ENCODE results near the gene TBC1D17. TPM values are rescaled to one million over a fixed set of nuclear protein-coding genes. Genes with fewer than 3 reads are reported as not detected.

TBC1D17 gene
- polyA plus RNA-seq, 3 donors: 3.1 to 48.2 (median 4.5) TPM

DNA sequence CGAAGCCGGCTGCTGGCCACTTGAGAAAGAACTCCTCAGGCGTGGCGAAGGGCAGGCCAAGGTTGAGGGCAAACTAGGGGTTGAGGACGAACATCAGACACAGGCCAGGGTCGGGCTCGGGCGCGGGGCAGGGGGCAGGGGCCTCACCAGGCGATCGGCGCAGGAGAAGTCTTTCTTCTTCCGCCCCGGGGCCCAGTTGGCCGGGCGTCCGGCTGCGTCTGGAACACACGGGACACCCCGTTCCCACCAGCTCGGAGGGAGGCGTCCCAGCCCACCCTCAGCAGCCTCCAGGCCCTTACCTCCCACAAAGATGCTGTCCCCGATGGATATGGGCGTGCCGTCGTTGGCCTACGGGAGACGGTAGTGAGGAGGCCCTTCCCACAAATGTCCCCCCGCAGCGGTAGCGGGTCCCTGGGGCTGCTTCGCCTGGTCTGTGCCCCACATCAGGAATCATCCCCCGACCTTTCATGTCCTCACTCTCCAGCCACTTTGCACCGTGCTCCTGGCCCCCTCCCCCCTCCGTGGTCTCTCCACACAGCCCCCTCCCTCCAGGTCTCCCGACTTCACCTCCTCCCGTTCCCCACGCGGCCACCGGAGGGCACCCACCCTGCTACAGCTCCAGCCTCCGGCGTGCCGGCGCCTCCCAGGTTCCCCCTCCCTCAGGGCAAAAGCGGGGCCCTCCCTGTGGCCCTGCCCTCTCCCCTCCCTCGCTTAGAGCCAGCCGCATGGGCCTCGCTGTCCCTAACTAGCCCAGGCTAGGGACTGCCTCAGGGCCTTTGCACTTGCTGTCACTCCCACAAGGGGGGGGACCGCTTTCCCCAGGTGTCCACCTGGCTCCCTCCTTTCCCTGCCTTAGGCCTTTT lies 14.9 kb upstream of the TBC1D17 start:
- Mint-ChIP-seq H3K27me3 (ENCODE audit: low read depth in 3 of 3) (no peaks in the 10 kb centered on the region), H3K4me1 (peaks cover 30% of the 10 kb centered on the region), H3K9me3 (no peaks in the 10 kb centered on the region), H3K36me3 (peaks cover 45 to 74% of the 10 kb centered on the region in 2 donors), H3K27ac (peak overlapping the region in 2 of 7 donors; percentile 37 to 77), H3K4me3 (no peak overlapping the region)
- TF ChIP-seq, protein P1, sequence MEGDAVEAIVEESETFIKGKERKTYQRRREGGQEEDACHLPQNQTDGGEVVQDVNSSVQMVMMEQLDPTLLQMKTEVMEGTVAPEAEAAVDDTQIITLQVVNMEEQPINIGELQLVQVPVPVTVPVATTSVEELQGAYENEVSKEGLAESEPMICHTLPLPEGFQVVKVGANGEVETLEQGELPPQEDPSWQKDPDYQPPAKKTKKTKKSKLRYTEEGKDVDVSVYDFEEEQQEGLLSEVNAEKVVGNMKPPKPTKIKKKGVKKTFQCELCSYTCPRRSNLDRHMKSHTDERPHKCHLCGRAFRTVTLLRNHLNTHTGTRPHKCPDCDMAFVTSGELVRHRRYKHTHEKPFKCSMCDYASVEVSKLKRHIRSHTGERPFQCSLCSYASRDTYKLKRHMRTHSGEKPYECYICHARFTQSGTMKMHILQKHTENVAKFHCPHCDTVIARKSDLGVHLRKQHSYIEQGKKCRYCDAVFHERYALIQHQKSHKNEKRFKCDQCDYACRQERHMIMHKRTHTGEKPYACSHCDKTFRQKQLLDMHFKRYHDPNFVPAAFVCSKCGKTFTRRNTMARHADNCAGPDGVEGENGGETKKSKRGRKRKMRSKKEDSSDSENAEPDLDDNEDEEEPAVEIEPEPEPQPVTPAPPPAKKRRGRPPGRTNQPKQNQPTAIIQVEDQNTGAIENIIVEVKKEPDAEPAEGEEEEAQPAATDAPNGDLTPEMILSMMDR (IDR thresholded peaks at IDR 0.05): peak; percentile 12
- no peak overlapping the region for H3K27ac ChIP-seq (ENCODE audit: low read depth in 1 of 2, low read length in 2 of 2)
- no peak for DNase-seq
- WGBS (ENCODE audit: insufficient coverage): 84% methylated on average over 39 of the region's 49 CpGs
- peaks cover 24 to 29% of the 10 kb centered on the region in 2 donors for H3K4me1 ChIP-seq (ENCODE audit: control insufficient read depth in 1 of 2, insufficient read depth in 2 of 2, low read length in 2 of 2)
- peaks cover 54 to 66% of the 10 kb centered on the region in 2 donors for H3K36me3 ChIP-seq (replicated peaks in 1 of 2; ENCODE audit: control insufficient read depth in 1 of 2, insufficient read depth in 2 of 2, low read length in 2 of 2)
- no peak overlapping the region for H3K9ac ChIP-seq (ENCODE audit: insufficient read depth, low read length, poor library complexity, severe bottlenecking)
- intact Hi-C loops (cut with micrococcal nuclease): no loop called here
- H3K4me3 ChIP-seq (replicated peaks in 1 of 3; ENCODE audit: low read depth in 2 of 3, low read length in 3 of 3): no peak overlapping the region
- no peaks in the 10 kb centered on the region for H3K9me3 ChIP-seq (replicated peaks in 1 of 2; ENCODE audit: control insufficient read depth in 1 of 2, insufficient read depth in 1 of 2, low read length in 2 of 2)
- H4K20me1 ChIP-seq (ENCODE audit: insufficient read depth, low read length): peaks cover 73% of the 10 kb centered on the region
- H3K79me2 ChIP-seq (ENCODE audit: insufficient read depth, low read length): peaks cover 42% of the 10 kb centered on the region
- no peak overlapping the region for H2AFZ ChIP-seq (ENCODE audit: insufficient read depth, low read depth, low read length, poor library complexity, severe bottlenecking)
- H3K4me2 ChIP-seq (replicated peaks; ENCODE audit: extremely low read depth, low read length, poor library complexity, severe bottlenecking): no peak overlapping the region
- H3K27me3 ChIP-seq (ENCODE audit: control insufficient read depth in 2 of 2, insufficient read depth in 2 of 2, low read length in 2 of 2): no peaks in the 10 kb centered on the region

DNA sequence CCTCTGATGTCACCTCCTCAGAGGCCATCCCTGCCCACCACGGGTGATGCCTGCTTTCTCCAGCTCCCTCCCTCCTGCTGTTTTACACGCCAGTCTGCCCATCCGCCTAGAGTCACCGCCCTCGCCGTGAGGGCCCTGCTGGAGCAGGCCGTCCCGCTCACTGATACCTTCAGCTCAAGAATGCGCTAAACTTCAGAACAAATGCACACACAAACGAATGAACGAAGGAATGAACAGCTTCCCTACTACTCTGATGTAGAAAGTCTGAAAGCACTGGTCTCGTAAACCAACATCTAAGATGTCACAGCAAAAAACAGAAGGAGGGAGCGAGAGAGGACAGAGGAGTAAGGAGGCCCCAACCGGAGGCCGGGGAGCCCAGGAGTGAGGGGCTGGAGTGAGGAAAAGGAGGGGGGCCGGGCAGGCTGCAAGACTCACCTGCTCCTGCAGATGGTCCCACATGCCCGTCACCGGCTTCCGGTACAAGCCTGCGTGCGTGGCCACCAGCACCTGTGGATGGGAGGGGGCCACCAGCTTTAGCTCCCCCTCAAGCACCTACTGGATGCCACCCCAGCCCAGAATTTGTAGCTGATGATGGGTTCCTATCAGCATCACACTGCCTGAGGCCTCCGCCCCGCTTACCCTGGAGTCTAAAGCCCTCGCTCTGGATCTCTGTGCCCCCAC lies 14.1 kb upstream of the TBC1D17 start:
- Mint-ChIP-seq H3K36me3 (peaks cover 40 to 67% of the 10 kb centered on the region in 2 donors), H3K9me3 (no peaks in the 10 kb centered on the region), H3K27me3 (ENCODE audit: low read depth in 3 of 3) (no peaks in the 10 kb centered on the region), H3K4me1 (peaks cover 36% of the 10 kb centered on the region), H3K27ac (peak overlapping the region in 3 of 7 donors; percentile 14 to 77 (median 37)), H3K4me3 (no peak overlapping the region)
- H3K4me1 ChIP-seq (ENCODE audit: control insufficient read depth in 1 of 2, insufficient read depth in 2 of 2, low read length in 2 of 2): peaks cover 32 to 36% of the 10 kb centered on the region in 2 donors
- TF ChIP-seq, protein P1 (IDR thresholded peaks at IDR 0.05): no peak
- intact Hi-C loops (cut with micrococcal nuclease): no loop called here
- no peaks in the 10 kb centered on the region for H3K27me3 ChIP-seq (ENCODE audit: control insufficient read depth in 2 of 2, insufficient read depth in 2 of 2, low read length in 2 of 2)
- peaks cover 49 to 58% of the 10 kb centered on the region in 2 donors for H3K36me3 ChIP-seq (replicated peaks in 1 of 2; ENCODE audit: control insufficient read depth in 1 of 2, insufficient read depth in 2 of 2, low read length in 2 of 2)
- H3K79me2 ChIP-seq (ENCODE audit: insufficient read depth, low read length): peaks cover 42% of the 10 kb centered on the region
- H4K20me1 ChIP-seq (ENCODE audit: insufficient read depth, low read length): peaks cover 65% of the 10 kb centered on the region
- no peaks in the 10 kb centered on the region for H3K9me3 ChIP-seq (replicated peaks in 1 of 2; ENCODE audit: control insufficient read depth in 1 of 2, insufficient read depth in 1 of 2, low read length in 2 of 2)
- H3K4me3 ChIP-seq (replicated peaks in 1 of 3; ENCODE audit: low read depth in 2 of 3, low read length in 3 of 3): no peak overlapping the region
- no peak for DNase-seq
- no peak overlapping the region for H3K9ac ChIP-seq (ENCODE audit: insufficient read depth, low read length, poor library complexity, severe bottlenecking)
- WGBS (ENCODE audit: insufficient coverage): 97% methylated on average over 19 of the region's 24 CpGs
- H3K27ac ChIP-seq (ENCODE audit: low read depth in 1 of 2, low read length in 2 of 2): no peak overlapping the region
- no peak overlapping the region for H2AFZ ChIP-seq (ENCODE audit: insufficient read depth, low read depth, low read length, poor library complexity, severe bottlenecking)
- no peak overlapping the region for H3K4me2 ChIP-seq (replicated peaks; ENCODE audit: extremely low read depth, low read length, poor library complexity, severe bottlenecking)
